HepG2 (cell line): ENCODE data around the gene PTF1A. TPM values are rescaled to one million over a fixed set of nuclear protein-coding genes. Genes with fewer than 3 reads are reported as not detected.
A peak's percentile ranks its signal among the peaks of the same experiment; 100 is the strongest.

Source experiments
- ARNT2 ChIP-seq: sonication (generic); formaldehyde crosslinking; IDR thresholded peaks from 2 replicates; pipeline ENCODE4 v1.8.0; 2022; ENCODE audit warnings: mild to moderate bottlenecking, low read depth, missing genetic modification reagents, moderate library complexity
- BORCS8-MEF2B ChIP-seq: sonication (generic); formaldehyde crosslinking; IDR thresholded peaks from 2 replicates; pipeline ENCODE4 v1.8.0; 2022; ENCODE audit warnings: mild to moderate bottlenecking, missing genetic modification reagents
- CEBPG ChIP-seq: IDR thresholded peaks from 2 replicates; pipeline ENCODE4 v1.6.1; 2016
- FOXP4 ChIP-seq: sonication (generic); formaldehyde crosslinking; IDR thresholded peaks from 2 replicates; pipeline ENCODE4 v1.4.0; 2020; ENCODE audit warnings: missing genetic modification reagents
- GATA4 ChIP-seq: sonication (generic); IDR thresholded peaks from 2 replicates; pipeline ENCODE4 v1.6.1; 2016; ENCODE audit warnings: antibody characterized with exemption, low read depth, borderline replicate concordance
- HDAC1 ChIP-seq: sonication (generic); formaldehyde crosslinking; IDR thresholded peaks from 2 replicates; pipeline ENCODE4 v1.5.1; 2020; ENCODE audit warnings: mild to moderate bottlenecking, missing genetic modification reagents
- HOXD1 ChIP-seq: sonication (generic); formaldehyde crosslinking; IDR thresholded peaks from 2 replicates; pipeline ENCODE4 v1.5.0; 2020; ENCODE audit warnings: missing genetic modification reagents
- JUNB ChIP-seq: sonication (generic); formaldehyde crosslinking; IDR thresholded peaks from 2 replicates; pipeline ENCODE4 v1.8.0; 2022; ENCODE audit warnings: missing genetic modification reagents, mild to moderate bottlenecking, borderline replicate concordance
- MZF1 ChIP-seq: sonication (generic); formaldehyde crosslinking; IDR thresholded peaks from 2 replicates; pipeline ENCODE4 v1.8.1; 2023; ENCODE audit warnings: mild to moderate bottlenecking, missing genetic modification reagents, borderline replicate concordance
- PCBP2 ChIP-seq: fragments of 200-400 bp; formaldehyde crosslinking; optimal IDR thresholded peaks from 2 replicates; pipeline ENCODE3; 2018; ENCODE audit warnings: low read length, low read depth; ENCODE audit not compliant: poor library complexity, severe bottlenecking
- SALL2 ChIP-seq: sonication (generic); formaldehyde crosslinking; IDR thresholded peaks from 2 replicates; pipeline ENCODE4 v1.8.1; 2023; ENCODE audit warnings: mild to moderate bottlenecking, missing genetic modification reagents, inconsistent platforms
- SIN3B ChIP-seq: fragments of 150-350 bp; IDR thresholded peaks from 2 replicates; pipeline ENCODE4 v1.6.1; 2014; ENCODE audit warnings: low read length
- SOX13 ChIP-seq, 3 experiments: fragments of 450-650 bp in 1 of 3; sonication (generic) in 1 of 3; formaldehyde crosslinking in 1 of 3; IDR thresholded peaks in 2 of 3; conservative IDR thresholded peaks in 1 of 3; 2 replicates each; pipeline versions ENCODE4 v1.5.0 to v1.6.1; 2016 to 2020; ENCODE audit warnings: antibody characterized with exemption in 1 of 3, mild to moderate bottlenecking in 1 of 3, missing compliant biosample characterization in 1 of 3, missing genetic modification reagents in 1 of 3, moderate library complexity in 1 of 3
- STAG1 ChIP-seq: sonication (generic); formaldehyde crosslinking; IDR thresholded peaks from 2 replicates; pipeline ENCODE4 v1.4.0; 2020; ENCODE audit warnings: missing genetic modification reagents
- ZNF224 ChIP-seq: sonication (generic); formaldehyde crosslinking; IDR thresholded peaks from 2 replicates; pipeline ENCODE4 v1.5.0; 2020; ENCODE audit warnings: mild to moderate bottlenecking, missing genetic modification reagents
- ZNF263 ChIP-seq: sonication (generic); formaldehyde crosslinking; IDR thresholded peaks from 2 replicates; pipeline ENCODE4 v1.4.0; 2020; ENCODE audit warnings: missing genetic modification reagents
- ZNF362 ChIP-seq: sonication (generic); formaldehyde crosslinking; IDR thresholded peaks from 2 replicates; pipeline ENCODE4 v1.4.0; 2020; ENCODE audit warnings: missing genetic modification reagents, mild to moderate bottlenecking, borderline replicate concordance
- ZNF503 ChIP-seq: sonication (generic); formaldehyde crosslinking; IDR thresholded peaks from 2 replicates; pipeline ENCODE4 v1.4.0; 2020; ENCODE audit warnings: missing genetic modification reagents
- ZNF607 ChIP-seq: sonication (generic); formaldehyde crosslinking; IDR thresholded peaks from 2 replicates; pipeline ENCODE4 v1.5.1; 2020; ENCODE audit warnings: missing genetic modification reagents, mild to moderate bottlenecking, borderline replicate concordance
- ZNF720 ChIP-seq: sonication (generic); formaldehyde crosslinking; IDR thresholded peaks from 2 replicates; pipeline ENCODE4 v1.4.0; 2020; ENCODE audit warnings: missing genetic modification reagents
- ZNF761 ChIP-seq: sonication (generic); formaldehyde crosslinking; conservative IDR thresholded peaks from 2 replicates; pipeline ENCODE4 v1.4.0; 2020; ENCODE audit warnings: mild to moderate bottlenecking, missing genetic modification reagents
- ZNF891 ChIP-seq: sonication (generic); formaldehyde crosslinking; IDR thresholded peaks from 2 replicates; pipeline ENCODE4 v1.5.0; 2020; ENCODE audit warnings: mild to moderate bottlenecking, missing genetic modification reagents
- polyA plus RNA-seq, 8 experiments: library from polyadenylated mRNA; depleted of rRNA in 3 of 8; stranded (reverse) in 7 of 8; unstranded in 1 of 8; fragments of >200 nt; fragmentation: Illumina TruSeq in 4 of 8; extraction: Trizol in 4 of 8; gene quantifications; 2 replicates each; pipeline versions ENCODE4 v1.2.1 to v1.2.3, GENCODE V29; 2011 to 2016; ENCODE audit warnings: low read depth in 4 of 8, missing spikeins in 1 of 8, mixed read lengths in 1 of 8; ENCODE audit not compliant: insufficient read depth in 1 of 8
- total RNA-seq, 5 experiments: library from RNA; depleted of rRNA; stranded (reverse); fragments of >200 nt; fragmentation: Illumina TruSeq; extraction: Trizol; gene quantifications; 2 replicates each; pipeline ENCODE4 v1.2.3, GENCODE V29; 2016; ENCODE audit warnings: low read depth in 1 of 5
- TF ChIP-seq, protein P1 (sequence below): sonication (generic); formaldehyde crosslinking; IDR thresholded peaks from 2 replicates; pipeline ENCODE4 v1.8.0; 2022; ENCODE audit warnings: missing genetic modification reagents, mild to moderate bottlenecking, inconsistent platforms, borderline replicate concordance
- TF ChIP-seq, protein P2 (sequence below): sonication (generic); formaldehyde crosslinking; IDR thresholded peaks from 2 replicates; pipeline ENCODE4 v1.4.0; 2020; ENCODE audit warnings: missing genetic modification reagents; ENCODE audit errors: not compliant biosample characterization

PTF1A gene
- total and polyA plus RNA-seq, 2 of the 13 experiments (the other 11 are each of a cell fraction or from before 2014, with no cell fraction given) = not detected

GRCh38 chr10:23186697-23187096 is 5.4 kb upstream of the PTF1A start (continued):
- TF ChIP-seq GATA4 = peak; percentile 80; the same call in 1 of the 2 replicates
- no peak for TF ChIP-seq HOXD1 (CRISPR knock-in tag)
- no peak for TF ChIP-seq ZNF607 (CRISPR knock-in tag)
- TF ChIP-seq HDAC1 (CRISPR knock-in tag) = peak; percentile 64; the same call in 1 of the 2 replicates
- TF ChIP-seq JUNB (CRISPR knock-in tag) = no peak
- TF ChIP-seq ZNF720 (CRISPR knock-in tag) = no peak
- TF ChIP-seq ZNF362 (CRISPR knock-in tag) = peak; percentile 33; the same call in 1 of the 2 replicates
- no peak for TF ChIP-seq ZNF224
- TF ChIP-seq ZNF263 (CRISPR knock-in tag) = no peak
- no peak for TF ChIP-seq SALL2
- TF ChIP-seq SIN3B = no peak
- peak; percentile 93 for TF ChIP-seq FOXP4 (CRISPR knock-in tag)
- TF ChIP-seq ZNF761 (CRISPR knock-in tag) = no peak
- no peak for TF ChIP-seq MZF1
- no peak for TF ChIP-seq STAG1 (CRISPR knock-in tag)
- peak; percentile 46; the same call in 1 of the 2 replicates for TF ChIP-seq CEBPG (CRISPR knock-in tag)
- TF ChIP-seq, protein P1, sequence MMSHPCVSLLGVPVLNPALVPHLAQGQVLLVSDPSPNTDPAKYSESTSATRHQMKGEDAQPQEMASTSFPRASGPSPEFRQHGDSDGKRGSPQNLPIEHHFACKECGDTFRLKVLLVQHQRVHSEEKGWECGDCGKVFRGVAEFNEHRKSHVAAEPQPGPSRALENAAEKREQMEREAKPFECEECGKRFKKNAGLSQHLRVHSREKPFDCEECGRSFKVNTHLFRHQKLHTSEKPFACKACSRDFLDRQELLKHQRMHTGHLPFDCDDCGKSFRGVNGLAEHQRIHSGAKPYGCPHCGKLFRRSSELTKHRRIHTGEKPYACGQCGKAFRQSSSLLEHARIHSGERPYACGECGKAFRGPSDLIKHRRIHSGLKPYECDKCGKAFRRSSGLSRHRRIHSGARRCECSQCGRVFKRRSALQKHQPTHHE = no peak
- TF ChIP-seq, protein P2, sequence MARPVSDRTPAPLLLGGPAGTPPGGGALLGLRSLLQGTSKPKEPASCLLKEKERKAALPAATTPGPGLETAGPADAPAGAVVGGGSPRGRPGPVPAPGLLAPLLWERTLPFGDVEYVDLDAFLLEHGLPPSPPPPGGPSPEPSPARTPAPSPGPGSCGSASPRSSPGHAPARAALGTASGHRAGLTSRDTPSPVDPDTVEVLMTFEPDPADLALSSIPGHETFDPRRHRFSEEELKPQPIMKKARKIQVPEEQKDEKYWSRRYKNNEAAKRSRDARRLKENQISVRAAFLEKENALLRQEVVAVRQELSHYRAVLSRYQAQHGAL (CRISPR knock-in tag) = no peak
- TF ChIP-seq ZNF503 = peak; percentile 48; the same call in 1 of the 2 replicates
- TF ChIP-seq ZNF891 = no peak
- TF ChIP-seq SOX13 (IDR thresholded peaks at IDR 0.05) = peak; percentile 87
- peak in 1 of 2 experiments; percentile 98; a peak in 2 of 4 replicates for TF ChIP-seq SOX13 (CRISPR knock-in tag; conservative IDR thresholded peaks at IDR 0.05 in 1 of 2, IDR thresholded peaks at IDR 0.05 in 1 of 2)
- TF ChIP-seq ARNT2 (CRISPR knock-in tag) = no peak
- no peak for TF ChIP-seq PCBP2
- TF ChIP-seq BORCS8-MEF2B (CRISPR knock-in tag) = no peak
